Measurements from ENCODE around the gene BCL2L13.

Gene BCL2L13

DNA sequence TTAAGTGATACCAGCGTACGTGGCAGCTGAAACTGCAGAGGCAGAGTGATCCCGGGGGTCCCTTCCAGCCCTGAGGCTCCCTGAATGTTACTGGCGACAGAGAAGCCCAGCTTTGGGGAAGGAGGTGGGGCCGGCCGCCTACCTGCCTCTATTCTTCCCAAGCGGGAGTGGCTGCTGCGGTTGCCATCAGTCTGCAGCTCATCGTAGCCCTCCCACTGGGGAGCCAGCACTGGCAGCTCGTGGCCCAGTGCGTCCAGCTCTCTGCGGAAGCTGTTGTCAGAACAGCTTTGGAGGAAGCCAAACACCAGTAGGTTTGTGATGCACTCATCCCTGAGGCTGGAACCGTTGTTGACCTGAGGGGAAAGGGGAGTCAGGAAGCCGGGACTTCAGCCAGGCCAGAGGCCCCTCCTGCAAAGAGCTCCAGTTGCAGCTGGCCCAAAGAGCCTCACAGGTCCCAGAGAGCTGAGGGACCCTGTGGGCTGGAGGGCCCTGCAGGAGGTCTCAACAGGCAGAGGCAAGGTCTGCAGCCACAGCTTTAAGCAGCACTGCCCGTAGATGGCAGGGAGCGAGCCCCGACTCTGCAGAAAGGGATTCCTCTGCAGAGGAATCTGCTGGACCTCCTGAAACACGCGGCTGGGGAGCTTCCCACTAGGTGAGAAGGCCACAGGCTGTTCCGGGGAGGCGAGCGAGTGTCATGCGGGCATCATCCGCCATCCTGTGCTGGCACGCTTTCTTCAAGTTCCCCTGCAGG is 105.3 kb downstream of the BCL2L13 start:
- Histone ChIP-seq H3K4me1 (ENCODE audit: control insufficient read depth, insufficient read depth, low read depth, low read length) (peaks cover 12% of the 10 kb centered on the region), H3K9me3 (ENCODE audit: control insufficient read depth, low read length) (no peaks in the 10 kb centered on the region), H3K79me1 (replicated peaks; ENCODE audit: low read length, poor library complexity, severe bottlenecking) (peaks cover 14% of the 10 kb centered on the region), H2BK5ac (ENCODE audit: low read depth, low read length, poor library complexity, severe bottlenecking) (no peak overlapping the region), H2BK12ac (ENCODE audit: low read length in 2 of 2) (no peak overlapping the region), H2AK5ac (ENCODE audit: low read length, severe bottlenecking) (no peak overlapping the region), H3K4me3 (ENCODE audit: insufficient read depth in 1 of 2, low read depth in 1 of 2, low read length in 2 of 2) (no peak overlapping the region), H3K27ac (ENCODE audit: low read length, poor library complexity, severe bottlenecking) (no peak overlapping the region), H3K9ac (ENCODE audit: low read length) (no peak overlapping the region), H3K4me2 (ENCODE audit: low read length, poor library complexity, severe bottlenecking) (no peak overlapping the region), H4K8ac (ENCODE audit: low read length) (no peak overlapping the region), H2BK15ac (ENCODE audit: low read depth, poor library complexity, severe bottlenecking) (no peak overlapping the region), H4K91ac (ENCODE audit: low read length) (no peak overlapping the region), H3K14ac (ENCODE audit: low read length in 2 of 2) (no peak overlapping the region), H2BK120ac (ENCODE audit: low read depth, low read length) (no peak overlapping the region), H3K4ac (ENCODE audit: low read depth in 1 of 2, low read length in 2 of 2) (no peak overlapping the region), H3K18ac (ENCODE audit: low read depth in 1 of 2, low read length in 2 of 2) (no peak overlapping the region), H3K27me3 (ENCODE audit: control insufficient read depth in 1 of 2, insufficient read depth in 1 of 2, low read length in 2 of 2) (no peaks in the 10 kb centered on the region), H3K36me3 (ENCODE audit: control insufficient read depth in 1 of 2, insufficient read depth in 2 of 2, low read depth in 1 of 2, low read length in 2 of 2) (peaks cover 3 to 25% of the 10 kb centered on the region in 2 experiments), H2AFZ (ENCODE audit: low read depth, low read length) (no peak overlapping the region), H3K23ac (ENCODE audit: low read length in 2 of 2) (no peak overlapping the region)
- WGBS = 82% methylated on average over 25 of the region's 25 CpGs
- DNase-seq = no peak

DNA sequence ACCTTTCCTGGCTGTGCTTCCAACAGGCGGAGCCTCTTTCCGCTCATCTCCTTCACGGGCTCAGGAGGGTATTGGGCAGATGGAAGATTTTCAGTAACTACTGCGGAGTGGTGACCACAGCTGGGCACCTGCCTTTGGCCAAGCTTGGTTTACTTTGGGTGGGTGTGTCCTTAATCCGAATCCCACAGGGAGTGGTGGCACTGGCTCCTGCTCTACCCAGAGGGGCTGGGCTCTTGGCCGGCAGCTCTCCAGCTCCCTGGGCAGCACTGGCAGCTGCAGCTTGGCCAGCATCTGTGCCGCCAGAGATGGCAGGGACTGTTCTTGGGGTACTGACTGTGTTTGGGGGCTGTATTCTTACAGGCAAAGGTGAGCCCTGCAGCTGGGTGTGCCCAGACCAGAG is 105.9 kb downstream of the BCL2L13 start:
- H3K9ac ChIP-seq (ENCODE audit: low read length) = no peak overlapping the region
- H2BK12ac ChIP-seq (ENCODE audit: low read length in 2 of 2) = no peak overlapping the region
- H2AK5ac ChIP-seq (ENCODE audit: low read length, severe bottlenecking) = no peak overlapping the region
- H3K4me2 ChIP-seq (ENCODE audit: low read length, poor library complexity, severe bottlenecking) = no peak overlapping the region
- H3K27me3 ChIP-seq (ENCODE audit: control insufficient read depth in 1 of 2, insufficient read depth in 1 of 2, low read length in 2 of 2) = no peaks in the 10 kb centered on the region
- H3K14ac ChIP-seq (ENCODE audit: low read length in 2 of 2) = no peak overlapping the region
- H3K4me3 ChIP-seq (ENCODE audit: insufficient read depth in 1 of 2, low read depth in 1 of 2, low read length in 2 of 2) = no peak overlapping the region
- H3K23ac ChIP-seq (ENCODE audit: low read length in 2 of 2) = no peak overlapping the region
- no peak overlapping the region for H3K18ac ChIP-seq (ENCODE audit: low read depth in 1 of 2, low read length in 2 of 2)
- no peak overlapping the region for H2BK120ac ChIP-seq (ENCODE audit: low read depth, low read length)
- H2AFZ ChIP-seq (ENCODE audit: low read depth, low read length) = no peak overlapping the region
- no peak overlapping the region for H2BK15ac ChIP-seq (ENCODE audit: low read depth, poor library complexity, severe bottlenecking)
- H3K27ac ChIP-seq (ENCODE audit: low read length, poor library complexity, severe bottlenecking) = no peak overlapping the region
- H3K4me1 ChIP-seq (ENCODE audit: control insufficient read depth, insufficient read depth, low read depth, low read length) = peaks cover 12% of the 10 kb centered on the region
- DNase-seq = no peak
- H3K79me1 ChIP-seq (replicated peaks; ENCODE audit: low read length, poor library complexity, severe bottlenecking) = peaks cover 13% of the 10 kb centered on the region
- no peak overlapping the region for H3K4ac ChIP-seq (ENCODE audit: low read depth in 1 of 2, low read length in 2 of 2)
- no peaks in the 10 kb centered on the region for H3K9me3 ChIP-seq (ENCODE audit: control insufficient read depth, low read length)
- H2BK5ac ChIP-seq (ENCODE audit: low read depth, low read length, poor library complexity, severe bottlenecking) = no peak overlapping the region
- peaks cover 0 to 22% of the 10 kb centered on the region in 2 experiments for H3K36me3 ChIP-seq (ENCODE audit: control insufficient read depth in 1 of 2, insufficient read depth in 2 of 2, low read depth in 1 of 2, low read length in 2 of 2)
- no peak overlapping the region for H4K91ac ChIP-seq (ENCODE audit: low read length)
- H4K8ac ChIP-seq (ENCODE audit: low read length) = no peak overlapping the region
- 97% methylated on average over 7 of the region's 7 CpGs for WGBS

DNA sequence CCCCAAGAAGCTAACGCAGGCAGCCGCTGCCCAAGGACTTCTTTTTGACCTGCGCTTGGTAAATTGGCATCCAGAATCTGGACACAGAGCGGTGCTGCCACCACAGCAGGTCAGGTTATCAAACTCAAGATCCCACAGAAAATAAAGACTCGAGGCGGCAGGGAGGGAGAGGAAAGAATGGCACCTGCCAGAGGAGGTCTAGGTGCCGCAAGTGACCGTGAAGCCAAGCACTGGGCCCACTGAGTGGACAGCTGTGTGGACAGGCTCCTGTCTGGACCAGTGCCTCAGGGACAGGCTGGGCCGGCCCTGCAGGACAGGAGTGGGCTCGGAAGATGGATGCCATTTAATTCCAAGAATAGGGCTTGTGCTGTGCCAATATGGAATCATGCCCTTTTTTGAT is 108.4 kb downstream of the BCL2L13 start:
- H2BK5ac ChIP-seq (ENCODE audit: low read depth, low read length, poor library complexity, severe bottlenecking) = no peak overlapping the region
- no peaks in the 10 kb centered on the region for H3K9me3 ChIP-seq (ENCODE audit: control insufficient read depth, low read length)
- no peak overlapping the region for H2AK5ac ChIP-seq (ENCODE audit: low read length, severe bottlenecking)
- peaks cover 0 to 21% of the 10 kb centered on the region in 2 experiments for H3K36me3 ChIP-seq (ENCODE audit: control insufficient read depth in 1 of 2, insufficient read depth in 2 of 2, low read depth in 1 of 2, low read length in 2 of 2)
- H2BK120ac ChIP-seq (ENCODE audit: low read depth, low read length) = no peak overlapping the region
- no peaks in the 10 kb centered on the region for H3K27me3 ChIP-seq (ENCODE audit: control insufficient read depth in 1 of 2, insufficient read depth in 1 of 2, low read length in 2 of 2)
- peaks cover 12% of the 10 kb centered on the region for H3K4me1 ChIP-seq (ENCODE audit: control insufficient read depth, insufficient read depth, low read depth, low read length)
- H3K23ac ChIP-seq (ENCODE audit: low read length in 2 of 2) = no peak overlapping the region
- H3K4me2 ChIP-seq (ENCODE audit: low read length, poor library complexity, severe bottlenecking) = no peak overlapping the region
- H3K18ac ChIP-seq (ENCODE audit: low read depth in 1 of 2, low read length in 2 of 2) = no peak overlapping the region
- no peak for DNase-seq
- H4K91ac ChIP-seq (ENCODE audit: low read length) = no peak overlapping the region
- no peak overlapping the region for H2BK15ac ChIP-seq (ENCODE audit: low read depth, poor library complexity, severe bottlenecking)
- no peak overlapping the region for H2AFZ ChIP-seq (ENCODE audit: low read depth, low read length)
- H3K4ac ChIP-seq (ENCODE audit: low read depth in 1 of 2, low read length in 2 of 2) = no peak overlapping the region
- WGBS = 99% methylated on average over 10 of the region's 10 CpGs
- no peak overlapping the region for H3K4me3 ChIP-seq (ENCODE audit: insufficient read depth in 1 of 2, low read depth in 1 of 2, low read length in 2 of 2)
- no peak overlapping the region for H2BK12ac ChIP-seq (ENCODE audit: low read length in 2 of 2)
- H4K8ac ChIP-seq (ENCODE audit: low read length) = no peak overlapping the region
- H3K79me1 ChIP-seq (replicated peaks; ENCODE audit: low read length, poor library complexity, severe bottlenecking) = peaks cover 19% of the 10 kb centered on the region
- no peak overlapping the region for H3K9ac ChIP-seq (ENCODE audit: low read length)
- no peak overlapping the region for H3K14ac ChIP-seq (ENCODE audit: low read length in 2 of 2)
- H3K27ac ChIP-seq (ENCODE audit: low read length, poor library complexity, severe bottlenecking) = no peak overlapping the region

DNA sequence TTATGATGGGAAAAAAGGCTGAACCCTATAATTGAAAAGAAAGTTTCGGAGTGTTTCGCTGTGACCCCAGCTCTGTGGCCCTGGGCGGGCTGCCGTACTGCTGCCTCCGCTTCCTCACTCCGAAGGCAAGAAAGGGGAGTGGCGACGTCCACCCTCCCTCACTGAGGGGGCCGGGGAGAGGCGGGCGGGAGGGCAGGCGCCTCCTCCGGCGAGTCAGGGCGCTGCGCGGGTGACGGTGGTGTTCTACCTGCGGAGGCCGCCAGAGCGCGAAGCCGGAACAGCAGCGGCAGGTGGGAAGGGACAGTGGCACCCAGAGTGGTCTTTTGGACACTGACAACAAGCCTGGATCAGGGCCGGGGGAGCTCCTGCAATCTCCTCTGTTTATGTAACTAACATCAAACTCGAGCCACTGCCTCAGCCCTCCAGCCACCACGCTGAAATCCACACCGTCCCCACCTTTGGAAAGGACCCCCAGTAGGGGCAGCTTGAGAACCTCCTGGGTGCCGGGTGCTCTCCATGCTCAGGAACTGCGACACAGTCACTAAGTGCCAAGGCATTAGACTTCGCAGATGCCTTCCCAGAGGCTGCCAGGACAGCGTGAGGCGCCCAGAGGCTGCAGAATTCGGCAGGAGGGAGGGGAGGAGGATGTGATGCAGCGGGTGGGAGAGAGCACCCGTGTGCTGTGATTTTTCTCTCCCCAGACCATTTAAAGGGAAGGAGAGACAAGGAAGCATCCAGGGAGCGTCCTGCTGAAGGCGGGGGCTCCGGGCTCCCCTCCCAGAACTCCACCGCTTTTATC is 110.2 kb downstream of the BCL2L13 start:
- Histone ChIP-seq H3K27me3 (ENCODE audit: control insufficient read depth in 1 of 2, insufficient read depth in 1 of 2, low read length in 2 of 2) (no peaks in the 10 kb centered on the region), H3K9ac (ENCODE audit: low read length) (no peak overlapping the region), H2BK15ac (ENCODE audit: low read depth, poor library complexity, severe bottlenecking) (no peak overlapping the region), H2BK12ac (ENCODE audit: low read length in 2 of 2) (no peak overlapping the region), H4K8ac (ENCODE audit: low read length) (peak overlapping the region; percentile 65), H2BK120ac (ENCODE audit: low read depth, low read length) (no peak overlapping the region), H2BK5ac (ENCODE audit: low read depth, low read length, poor library complexity, severe bottlenecking) (no peak overlapping the region), H3K4me1 (ENCODE audit: control insufficient read depth, insufficient read depth, low read depth, low read length) (peaks cover 8% of the 10 kb centered on the region), H3K79me1 (replicated peaks; ENCODE audit: low read length, poor library complexity, severe bottlenecking) (peaks cover 23% of the 10 kb centered on the region), H3K9me3 (ENCODE audit: control insufficient read depth, low read length) (no peaks in the 10 kb centered on the region), H3K4ac (ENCODE audit: low read depth in 1 of 2, low read length in 2 of 2) (no peak overlapping the region), H3K27ac (ENCODE audit: low read length, poor library complexity, severe bottlenecking) (no peak overlapping the region), H3K4me3 (ENCODE audit: insufficient read depth in 1 of 2, low read depth in 1 of 2, low read length in 2 of 2) (peak overlapping the region in 1 of 2 experiments; percentile 2), H3K4me2 (ENCODE audit: low read length, poor library complexity, severe bottlenecking) (no peak overlapping the region), H3K23ac (ENCODE audit: low read length in 2 of 2) (no peak overlapping the region), H3K36me3 (ENCODE audit: control insufficient read depth in 1 of 2, insufficient read depth in 2 of 2, low read depth in 1 of 2, low read length in 2 of 2) (peaks cover 0 to 22% of the 10 kb centered on the region in 2 experiments), H3K18ac (ENCODE audit: low read depth in 1 of 2, low read length in 2 of 2) (peak overlapping the region in 1 of 2 experiments; percentile 4), H3K14ac (ENCODE audit: low read length in 2 of 2) (no peak overlapping the region), H4K91ac (ENCODE audit: low read length) (no peak overlapping the region), H2AFZ (ENCODE audit: low read depth, low read length) (no peak overlapping the region), H2AK5ac (ENCODE audit: low read length, severe bottlenecking) (no peak overlapping the region)
- 55% methylated on average over 38 of the region's 40 CpGs for WGBS
- no peak for DNase-seq
